WTC11 (cell line): ENCODE data around the gene F11R. TPM values are rescaled to one million over a fixed set of nuclear protein-coding genes. Genes with fewer than 3 reads are reported as not detected.
A peak's percentile ranks its signal among the peaks of the same experiment; 100 is the strongest.
"Not testable (repeated sequence)": the region's sequence is repeated elsewhere in the genome, so short reads cannot be mapped to it uniquely, and the experiment has no call there.

Experiments used
- ATAC-seq: fragments of 200-7000 bp; cut with Tn5 transposase; 2 replicates; pipeline ENCODE4 v1.10.0; 2021; ENCODE audit warnings: mild to moderate bottlenecking, moderate library complexity
- CTCF ChIA-PET: fragments of 300-600 bp; sonication (Branson Sonifier 250); formaldehyde crosslinking; loops from one replicate; lab custom pipeline; 2021; ENCODE audit warnings: antibody characterized with exemption; lab: Charles Lee
- POLR2A ChIA-PET: fragments of 350-600 bp; sonication (Branson Sonifier 250); formaldehyde crosslinking; loops from one replicate; lab custom pipeline; 2021; ENCODE audit warnings: antibody characterized with exemption; lab: Charles Lee
- DNase-seq: peaks from one replicate; pipeline ENCODE4 v3.0.0; 2021; ENCODE audit warnings: low spot score
- H3K27ac Mint-ChIP-seq: 2 replicates; pipeline ENCODE4 v1.8.0; 2021; ENCODE audit warnings: mixed read lengths
- H3K27me3 Mint-ChIP-seq: 2 replicates; pipeline ENCODE4 v1.8.0; 2021; ENCODE audit warnings: low read depth, mild to moderate bottlenecking, moderate library complexity, mixed read lengths
- H3K36me3 Mint-ChIP-seq: 2 replicates; pipeline ENCODE4 v1.8.0; 2021; ENCODE audit warnings: mixed read lengths
- H3K4me1 Mint-ChIP-seq: 2 replicates; pipeline ENCODE4 v1.8.0; 2022; ENCODE audit warnings: mixed read lengths
- H3K4me3 Mint-ChIP-seq: 2 replicates; pipeline ENCODE4 v1.8.0; 2021; ENCODE audit warnings: mild to moderate bottlenecking, moderate library complexity, mixed read lengths
- H3K9me3 Mint-ChIP-seq: 2 replicates; pipeline ENCODE4 v1.8.0; 2021; ENCODE audit warnings: mixed read lengths
- AFF4 ChIP-seq: sonication (generic); formaldehyde crosslinking; IDR thresholded peaks from 2 replicates; pipeline ENCODE4 v1.8.1; 2023; ENCODE audit warnings: mild to moderate bottlenecking, missing genetic modification reagents, borderline replicate concordance
- ATF3 ChIP-seq: sonication (generic); formaldehyde crosslinking; conservative IDR thresholded peaks from 2 replicates; pipeline ENCODE4 v1.8.1; 2022; ENCODE audit warnings: mild to moderate bottlenecking, missing genetic modification reagents
- CREB1 ChIP-seq: sonication (generic); formaldehyde crosslinking; IDR thresholded peaks from 2 replicates; pipeline ENCODE4 v1.8.0; 2023; ENCODE audit warnings: mild to moderate bottlenecking, missing genetic modification reagents
- FOXJ3 ChIP-seq: sonication (generic); formaldehyde crosslinking; IDR thresholded peaks from 2 replicates; pipeline ENCODE4 v1.9.0; 2021; ENCODE audit warnings: missing genetic modification reagents, mild to moderate bottlenecking, borderline replicate concordance
- FOXP4 ChIP-seq: sonication (generic); formaldehyde crosslinking; IDR thresholded peaks from 2 replicates; pipeline ENCODE4 v1.8.0; 2022; ENCODE audit warnings: mild to moderate bottlenecking, missing genetic modification reagents
- IRF2 ChIP-seq: sonication (generic); formaldehyde crosslinking; IDR thresholded peaks from 2 replicates; pipeline ENCODE4 v1.8.0; 2022; ENCODE audit warnings: low read depth, missing genetic modification reagents, borderline replicate concordance
- JUN ChIP-seq: sonication (generic); formaldehyde crosslinking; IDR thresholded peaks from 2 replicates; pipeline ENCODE4 v1.8.0; 2023; ENCODE audit warnings: mild to moderate bottlenecking, missing genetic modification reagents
- MLX ChIP-seq: sonication (generic); formaldehyde crosslinking; IDR thresholded peaks from 2 replicates; pipeline ENCODE4 v1.8.1; 2023; ENCODE audit warnings: mild to moderate bottlenecking, missing genetic modification reagents, moderate library complexity
- NR1H2 ChIP-seq: sonication (generic); formaldehyde crosslinking; IDR thresholded peaks from 2 replicates; pipeline ENCODE4 v1.9.0; 2021; ENCODE audit warnings: mild to moderate bottlenecking, moderate library complexity, missing genetic modification reagents
- RORB ChIP-seq: fragments of 250-450 bp; sonication (Bioruptor Pico); IDR thresholded peaks from 2 replicates; pipeline ENCODE4 v1.9.0; 2021; ENCODE audit warnings: mild to moderate bottlenecking
- SMAD3 ChIP-seq: sonication (generic); formaldehyde crosslinking; IDR thresholded peaks from 2 replicates; pipeline ENCODE4 v1.8.0; 2022; ENCODE audit warnings: missing genetic modification reagents, mild to moderate bottlenecking, borderline replicate concordance
- TCF7 ChIP-seq: sonication (generic); formaldehyde crosslinking; IDR thresholded peaks from 2 replicates; pipeline ENCODE4 v1.8.0; 2022; ENCODE audit warnings: mild to moderate bottlenecking, low read depth, missing genetic modification reagents, moderate library complexity
- TEAD1 ChIP-seq: sonication (generic); formaldehyde crosslinking; IDR thresholded peaks from 2 replicates; pipeline ENCODE4 v1.8.0; 2022; ENCODE audit warnings: mild to moderate bottlenecking, missing genetic modification reagents
- ZNF396 ChIP-seq: fragments of 250-450 bp; sonication (Bioruptor Pico); IDR thresholded peaks from 2 replicates; pipeline ENCODE4 v1.8.0; 2021; ENCODE audit warnings: mild to moderate bottlenecking, moderate library complexity, borderline replicate concordance
- ZNF425 ChIP-seq: fragments of 250-450 bp; sonication (Bioruptor Pico); conservative IDR thresholded peaks from 2 replicates; pipeline ENCODE4 v1.9.0; 2021; ENCODE audit warnings: mild to moderate bottlenecking
- ZNF512 ChIP-seq: sonication (generic); formaldehyde crosslinking; IDR thresholded peaks from 2 replicates; pipeline ENCODE4 v1.8.1; 2022; ENCODE audit warnings: missing genetic modification reagents, borderline replicate concordance
- total RNA-seq: library from RNA; stranded (reverse); gene quantifications from 3 replicates; pipeline ENCODE4 v1.2.3, GENCODE V29; 2021

F11R gene
- total RNA-seq, 1 experiment from 2014 or later = 202 TPM

GRCh38 chr1:161032409-161032808, 11.5 kb upstream of the F11R start (continued):
- TF ChIP-seq JUN (no peak), ZNF425 (no peak)
- TF ChIP-seq, all 79 proteins: peak for 0

- CTCF ChIA-PET = interaction anchor here (0.8 to 1.2 kb wide), 2 partner anchors 10 kb away, joined by 3 read pairs; no protein-coding TSS in a partner anchor
- Mint-ChIP-seq H3K4me1 (peaks cover 18% of the 10 kb centered on the region), H3K4me3 (no peak overlapping the region), H3K9me3 (peaks cover 6% of the 10 kb centered on the region; the same call in 1 of the 2 replicates), H3K27ac (no peak overlapping the region), H3K27me3 (no peaks in the 10 kb centered on the region), H3K36me3 (peaks cover 21% of the 10 kb centered on the region)
- DNase-seq (no peak), ATAC-seq (no peak)
- POLR2A ChIA-PET = interaction anchor here (3.7 kb wide), 1 partner anchor 11 kb away, joined by 15 read pairs; the partner anchor contains the start of gene F11R
- TF ChIP-seq ZNF396 (CRISPR knock-in tag) (no peak), SMAD3 (no peak), FOXJ3 (no peak), IRF2 (CRISPR knock-in tag) (no peak), AFF4 (no peak), RORB (CRISPR knock-in tag) (no peak), NR1H2 (CRISPR knock-in tag) (no peak), ATF3 (no peak), ZNF512 (CRISPR knock-in tag) (no peak), CREB1 (no peak), MLX (no peak), FOXP4 (CRISPR knock-in tag) (no peak), TEAD1 (CRISPR knock-in tag) (no peak), TCF7 (CRISPR knock-in tag) (no peak), ZNF425 (no peak)
Measured at GRCh38 chr1:161031874-161032273, 10.9 kb upstream of the F11R start.

- H3K4me1 Mint-ChIP-seq, H3K9me3 Mint-ChIP-seq, CTCF ChIA-PET, ATAC-seq, H3K27me3 Mint-ChIP-seq, DNase-seq, H3K27ac Mint-ChIP-seq, H3K4me3 Mint-ChIP-seq, POLR2A ChIA-PET: not testable (repeated sequence)
- H3K36me3 Mint-ChIP-seq = peaks cover 22% of the 10 kb centered on the region
Measured at GRCh38 chr1:161029466-161029865, 8.5 kb upstream of the F11R start.

- H3K9me3 Mint-ChIP-seq, H3K27me3 Mint-ChIP-seq, H3K4me3 Mint-ChIP-seq, DNase-seq, ATAC-seq, POLR2A ChIA-PET, H3K4me1 Mint-ChIP-seq: not testable (repeated sequence)
- Mint-ChIP-seq H3K36me3 (peaks cover 22% of the 10 kb centered on the region), H3K27ac (peak overlapping the region; percentile 54)
- CTCF ChIA-PET = interaction anchor here (0.6 to 1.0 kb wide), 3 partner anchors 36 to 389 kb away, joined by 3 to 4 read pairs (median 3); partner anchors contain the start of gene KLHDC9
Measured at GRCh38 chr1:161026954-161027353, 6.0 kb upstream of the F11R start.
